ENCODE results near the gene TMEM72.

Gene TMEM72

DNA sequence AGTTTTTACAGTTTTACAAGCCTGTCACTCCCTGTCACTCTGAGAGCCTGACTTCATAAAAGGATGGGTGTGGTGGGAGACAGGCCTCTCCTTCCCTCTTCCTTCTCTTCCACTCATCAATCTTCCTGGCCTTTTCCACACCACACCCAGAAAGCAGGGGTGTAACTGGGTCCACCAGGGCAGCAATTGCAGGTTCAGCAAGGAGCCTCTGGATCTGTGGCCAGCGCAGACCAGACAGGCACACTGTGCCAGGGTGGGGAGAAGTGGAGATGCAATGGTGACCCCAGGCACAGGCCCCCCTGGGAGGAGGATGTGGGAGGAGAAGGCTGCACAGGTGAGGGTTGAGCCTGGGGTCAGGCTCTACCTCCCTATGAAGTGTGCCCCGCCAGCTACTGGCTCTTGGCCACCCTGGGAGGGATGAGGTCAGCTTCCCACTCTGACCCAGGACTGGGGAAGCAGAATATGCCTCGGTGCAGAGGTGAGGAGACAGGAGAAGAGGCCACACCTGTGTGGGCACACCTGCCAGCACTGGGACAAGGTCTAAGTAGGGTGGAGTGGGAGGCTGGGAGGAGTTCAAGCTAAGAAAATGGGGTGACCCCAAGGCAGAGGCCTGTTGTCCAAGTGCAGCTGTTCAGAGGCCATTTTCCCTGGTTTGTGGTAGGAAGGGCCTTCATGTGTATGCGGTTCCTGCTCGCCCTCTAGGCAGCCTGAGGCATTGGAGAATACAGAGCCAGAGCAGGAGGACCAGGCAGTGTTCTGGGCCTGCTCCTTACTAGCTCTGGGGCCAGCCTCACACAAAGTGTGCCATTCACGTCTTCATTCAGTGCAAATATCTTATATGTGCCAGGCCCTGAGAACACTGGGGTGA, 20.2 kb upstream of the TMEM72 start:
- no peak for DNase-seq

DNA sequence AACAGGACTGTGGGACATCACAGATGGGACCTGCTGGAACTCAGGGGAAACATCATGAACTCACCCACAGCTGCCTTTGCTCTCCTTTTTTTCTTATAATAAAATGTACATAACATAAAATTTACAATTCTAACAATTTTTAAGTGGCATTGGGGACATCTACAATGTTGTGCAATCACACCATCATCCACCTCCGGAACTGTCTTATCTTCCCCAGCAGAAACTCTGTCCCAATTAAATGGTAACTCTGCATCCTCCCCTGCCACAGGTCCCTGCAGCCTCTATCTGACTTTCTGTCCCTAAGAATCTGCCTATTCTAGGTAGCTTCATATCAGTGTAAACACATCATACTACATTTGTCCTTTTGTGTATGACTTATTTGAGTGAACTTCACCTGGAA, 19.4 kb upstream of the TMEM72 start:
- no peak for DNase-seq

GRCh38 chr10:44893604-44894468, 17.3 kb upstream of the TMEM72 start:
- no peak for DNase-seq

DNA sequence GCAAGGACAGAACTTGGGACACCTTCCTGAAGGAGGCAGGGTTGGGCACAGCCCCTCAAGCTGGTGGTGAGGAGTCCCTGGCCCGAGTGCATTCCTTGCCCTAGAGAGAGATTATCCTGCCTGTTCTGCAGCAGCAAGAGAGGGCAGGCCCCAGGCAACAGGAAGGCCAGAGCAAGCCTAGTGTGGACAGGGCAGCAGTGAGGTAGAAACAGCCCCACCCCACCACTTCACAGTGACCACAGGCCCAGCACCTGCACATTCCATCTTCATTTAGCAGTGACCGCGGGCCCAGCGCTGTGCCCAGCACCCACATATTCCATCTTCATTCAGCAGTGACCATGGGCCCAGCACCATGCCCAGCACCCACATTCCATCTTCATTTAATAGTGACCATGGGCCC, 16.4 kb upstream of the TMEM72 start:
- DNase-seq = no peak

- DNase-seq = no peak
These were observed 15.9 kb upstream of the TMEM72 start for GRCh38 chr10:44895280-44895679.

DNA sequence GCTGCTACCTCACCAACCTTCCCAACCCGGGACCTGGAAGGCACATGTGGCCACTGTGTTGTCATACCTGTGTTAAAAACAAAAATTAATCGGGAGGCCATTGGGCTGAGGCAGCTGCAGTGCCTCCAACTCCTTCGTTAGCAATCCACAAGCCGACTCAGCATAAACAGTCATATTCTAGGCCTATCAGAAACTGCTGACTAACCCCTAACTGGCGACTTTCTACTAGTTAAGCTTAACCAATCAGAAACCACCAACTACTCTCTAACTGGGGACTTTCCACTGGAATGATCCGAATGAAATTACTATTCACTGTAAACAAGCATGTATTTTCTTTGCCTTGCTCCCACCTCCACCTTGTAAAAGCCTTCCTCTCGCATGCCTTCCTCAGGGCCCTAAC, 14.1 kb upstream of the TMEM72 start:
- DNase-seq = no peak

GRCh38 chr10:44898665-44899064, 12.5 kb upstream of the TMEM72 start:
- no peak for DNase-seq

- DNase-seq = no peak
These were observed 11.6 kb upstream of the TMEM72 start for GRCh38 chr10:44899450-44900080.

- DNase-seq = no peak
These were observed 8.1 kb upstream of the TMEM72 start for GRCh38 chr10:44902941-44903545.

DNA sequence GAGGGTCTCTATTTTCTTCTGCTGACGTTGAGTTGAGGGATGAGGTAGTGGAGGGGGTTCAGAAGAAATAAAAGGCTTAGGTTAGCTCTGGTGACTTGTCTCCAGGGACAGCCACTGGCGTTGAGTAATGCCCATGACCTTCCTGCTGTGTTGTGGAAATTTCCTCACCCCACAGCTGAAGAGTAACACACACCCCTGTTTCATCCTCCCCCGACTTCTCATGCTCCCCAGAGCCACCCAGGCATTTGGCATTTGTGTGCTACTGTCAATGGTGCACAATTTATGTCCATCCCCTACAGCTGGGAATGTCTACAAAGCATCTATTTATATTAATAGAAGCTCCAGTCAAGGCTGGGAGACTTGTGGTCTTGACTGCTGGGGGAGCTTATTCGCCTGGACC, 4.7 kb upstream of the TMEM72 start:
- DNase-seq = no peak

GRCh38 chr10:44907556-44907955, 3.6 kb upstream of the TMEM72 start:
- DNase-seq = no peak

GRCh38 chr10:44908066-44908749, 2.9 kb upstream of the TMEM72 start:
- no peak for DNase-seq

DNA sequence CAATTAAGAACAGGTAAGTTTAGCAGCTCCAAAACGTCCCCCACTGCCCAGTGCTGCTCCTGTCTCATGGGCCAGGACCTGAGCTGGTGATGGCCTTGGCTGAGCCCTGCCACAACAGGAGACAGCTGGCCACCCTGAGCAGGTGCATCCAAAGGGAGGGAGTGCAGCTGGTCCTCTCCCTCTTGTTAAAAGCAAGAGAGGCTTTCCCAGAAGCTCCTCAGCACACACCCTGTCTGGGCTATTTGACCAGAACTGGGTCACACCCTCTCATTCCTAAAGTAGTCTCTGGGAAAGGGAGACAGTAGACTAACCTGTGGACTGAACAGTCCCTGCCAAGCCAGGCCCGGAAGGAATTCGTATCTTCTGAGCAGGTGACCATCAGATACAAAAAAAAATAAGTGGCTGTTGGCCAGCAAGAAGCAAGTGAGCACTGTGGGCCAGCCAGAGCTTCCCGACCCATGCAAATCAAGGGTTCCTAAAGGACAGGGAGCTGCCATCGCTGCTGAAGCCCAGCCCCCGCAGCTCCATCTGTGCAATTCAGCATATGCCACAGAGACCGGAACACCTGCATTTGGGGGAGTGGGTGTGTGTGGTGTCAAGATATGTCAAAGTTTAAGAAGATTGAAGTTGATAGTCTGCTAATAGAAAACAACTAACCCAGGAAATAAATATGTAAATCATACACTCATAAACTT, 2.1 kb upstream of the TMEM72 start:
- DNase-seq = no peak

GRCh38 chr10:44909910-44910309, 1.2 kb upstream of the TMEM72 start:
- no peak for DNase-seq

DNA sequence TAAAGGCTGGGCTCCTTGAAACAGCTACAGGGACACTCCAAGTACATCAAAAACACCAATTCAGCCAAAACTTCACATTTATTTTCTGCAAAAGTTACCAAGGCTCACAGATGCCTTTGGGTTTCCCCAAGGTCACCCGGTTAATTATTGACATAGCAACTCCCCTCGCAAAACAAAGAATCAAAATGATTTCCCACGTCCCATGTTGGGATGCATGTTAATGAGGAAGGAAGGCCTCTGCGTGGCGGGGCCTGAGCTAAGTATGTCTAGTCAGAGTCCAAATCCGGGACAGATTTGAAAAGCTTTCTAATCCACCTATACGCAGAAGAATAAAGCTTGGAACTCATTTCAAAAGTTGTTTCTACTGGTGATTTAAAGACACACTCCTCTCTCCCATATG, 535 bp upstream of the TMEM72 start:
- no peak for DNase-seq

DNA sequence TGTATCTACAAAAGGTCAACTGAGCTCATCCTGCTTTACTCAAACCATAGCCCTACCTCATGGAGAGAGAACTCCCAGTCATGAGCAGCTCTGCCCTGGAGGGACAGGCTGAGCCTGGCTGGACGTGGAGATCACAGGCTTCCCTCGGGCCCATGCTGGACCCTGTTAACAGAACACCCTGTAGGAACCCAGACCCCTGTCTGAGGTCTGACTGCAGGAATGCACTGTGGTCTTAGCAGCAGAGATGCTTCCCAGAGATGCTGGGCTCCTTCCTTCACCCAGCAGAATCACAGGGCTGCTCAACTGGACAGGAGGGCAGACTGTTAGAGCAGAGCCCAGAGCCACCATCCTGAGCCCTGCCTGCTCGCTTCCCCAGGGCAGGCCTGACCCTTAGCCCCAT, 814 bp downstream of the TMEM72 start:
- no peak for DNase-seq

- DNase-seq = no peak
These were observed 2.4 kb downstream of the TMEM72 start for GRCh38 chr10:44913350-44914081.

GRCh38 chr10:44914891-44915290, 3.8 kb downstream of the TMEM72 start:
- no peak for DNase-seq

DNA sequence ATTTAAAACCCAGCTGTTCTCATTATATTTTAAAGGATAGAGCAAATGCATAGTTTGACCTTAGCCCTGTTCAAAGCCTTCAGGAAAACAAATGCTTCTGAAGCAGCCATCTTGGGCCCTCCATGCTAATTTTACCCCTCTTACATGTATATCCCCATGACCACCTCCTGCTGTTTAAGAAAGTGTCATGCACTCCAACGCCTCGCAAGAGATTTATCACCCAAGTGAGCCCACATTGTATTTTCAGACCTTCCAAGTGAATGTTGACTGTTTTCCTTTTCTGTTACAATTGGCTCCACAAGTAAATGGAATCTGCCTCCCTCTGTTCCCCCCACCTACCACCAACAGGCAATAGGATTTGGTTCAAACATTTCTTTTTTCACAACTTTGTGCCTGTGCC, 5.3 kb downstream of the TMEM72 start:
- no peak for DNase-seq

DNA sequence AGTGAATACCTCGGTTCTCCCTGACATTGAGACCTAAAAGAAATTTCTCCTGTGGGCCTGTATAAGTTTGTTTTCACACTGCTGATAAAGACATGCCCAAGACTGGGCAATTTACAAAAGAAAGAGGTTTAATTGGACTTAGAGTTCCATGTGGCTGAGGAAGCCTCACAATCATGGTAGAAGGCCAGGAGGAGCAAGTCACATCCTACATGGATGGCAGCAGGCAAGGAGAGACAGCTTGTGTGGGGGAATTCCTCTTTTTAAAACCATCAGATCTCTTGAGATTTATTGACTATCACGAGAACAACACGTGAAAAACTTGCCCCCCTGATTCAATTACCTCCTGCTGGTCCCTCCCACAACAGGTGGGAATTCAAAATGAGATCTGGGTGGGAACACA, 6.7 kb downstream of the TMEM72 start:
- no peak for DNase-seq

- no peak for DNase-seq
These were observed 9.1 kb downstream of the TMEM72 start for GRCh38 chr10:44920252-44920651.
